IPS-20b (cell line): ENCODE data around the gene CYP4F3.

Experiments
- H3K27ac ChIP-seq: one replicate; pipeline ENCODE4 v1.5.1; 2013; ENCODE audit warnings: low read length
- H3K27me3 ChIP-seq: 2 replicates; pipeline ENCODE4 v1.6.1; 2013; ENCODE audit warnings: mild to moderate bottlenecking, low read length, inconsistent platforms; ENCODE audit not compliant: insufficient read depth
- H3K36me3 ChIP-seq: 2 replicates; pipeline ENCODE4 v1.6.1; 2013; ENCODE audit warnings: low read depth, mild to moderate bottlenecking, inconsistent platforms, low read length, moderate library complexity; ENCODE audit not compliant: insufficient read depth
- H3K4me1 ChIP-seq: 2 replicates; pipeline ENCODE4 v1.6.1; 2013; ENCODE audit warnings: mild to moderate bottlenecking, control low read depth, inconsistent platforms, low read length, moderate library complexity; ENCODE audit not compliant: insufficient read depth
- H3K4me3 ChIP-seq: 2 replicates; pipeline ENCODE4 v1.5.1; 2013; ENCODE audit warnings: mild to moderate bottlenecking, low read length, inconsistent platforms
- H3K9ac ChIP-seq: 2 replicates; pipeline ENCODE4 v1.6.1; 2013; ENCODE audit warnings: low read depth, mild to moderate bottlenecking, inconsistent platforms, low read length, moderate library complexity
- H3K9me3 ChIP-seq: 2 replicates; pipeline ENCODE4 v1.6.1; 2013; ENCODE audit warnings: mild to moderate bottlenecking, low read depth, low read length, inconsistent platforms; ENCODE audit not compliant: insufficient read depth

The CYP4F3 gene

DNA sequence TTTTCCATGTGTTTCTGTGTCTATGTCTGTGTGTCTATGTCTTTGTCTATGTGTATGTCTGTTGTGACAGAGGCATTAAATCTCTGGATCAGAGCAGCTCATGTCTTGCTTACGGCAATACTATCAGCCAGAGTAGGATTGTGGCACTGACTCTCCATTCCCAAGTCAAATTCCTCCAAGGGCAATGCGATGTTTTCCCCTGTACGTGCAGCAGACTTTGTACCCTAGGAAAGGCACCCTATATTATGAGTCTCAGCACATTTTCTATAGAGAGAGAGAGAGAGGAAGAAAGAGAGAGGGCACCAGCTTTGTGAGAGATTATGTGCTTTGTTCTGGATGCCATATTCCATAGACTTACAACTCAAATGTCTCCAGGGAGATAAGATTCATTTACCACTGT is 11.1 kb downstream of the CYP4F3 start:
- no peaks in the 10 kb centered on the region for H3K36me3 ChIP-seq
- no peak overlapping the region for H3K27ac ChIP-seq
- H3K4me1 ChIP-seq = no peaks in the 10 kb centered on the region
- H3K4me3 ChIP-seq = no peak overlapping the region
- no peaks in the 10 kb centered on the region for H3K27me3 ChIP-seq
- no peak overlapping the region for H3K9ac ChIP-seq
- H3K9me3 ChIP-seq = peaks cover 86% of the 10 kb centered on the region

DNA sequence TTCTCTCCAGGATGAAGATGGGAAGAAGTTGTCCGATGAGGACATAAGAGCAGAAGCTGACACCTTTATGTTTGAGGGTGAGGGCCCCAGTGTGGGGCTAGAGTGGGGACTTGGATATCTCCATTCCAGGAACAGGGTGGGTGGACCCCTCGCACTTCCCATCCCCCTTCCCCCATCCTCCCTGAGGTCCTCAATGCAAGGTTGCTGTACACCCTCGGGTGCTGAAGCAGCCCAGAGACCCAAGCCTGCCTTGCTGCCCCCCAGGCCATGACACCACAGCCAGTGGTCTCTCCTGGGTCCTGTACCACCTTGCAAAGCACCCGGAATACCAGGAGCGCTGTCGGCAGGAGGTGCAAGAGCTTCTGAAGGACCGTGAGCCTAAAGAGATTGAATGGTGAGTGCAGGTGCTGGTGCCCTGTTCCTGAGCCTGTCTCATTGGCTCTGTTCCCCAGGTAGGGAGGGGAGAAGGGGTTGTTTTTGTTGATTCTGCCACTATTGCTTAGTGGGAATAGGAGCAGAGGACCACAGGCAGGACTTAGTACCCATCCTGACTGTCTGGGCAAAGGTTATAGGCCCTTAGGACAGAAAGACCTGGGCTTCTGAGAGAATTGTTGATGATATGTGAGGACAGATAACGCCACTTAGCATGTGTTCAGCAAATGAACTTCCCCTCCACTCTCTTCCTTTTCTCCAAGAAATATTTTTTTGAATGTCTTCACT is 12.0 kb downstream of the CYP4F3 start:
- Histone ChIP-seq H3K36me3 (no peaks in the 10 kb centered on the region), H3K4me1 (no peaks in the 10 kb centered on the region), H3K9me3 (peaks cover 87% of the 10 kb centered on the region), H3K4me3 (no peak overlapping the region), H3K27ac (no peak overlapping the region), H3K9ac (no peak overlapping the region), H3K27me3 (no peaks in the 10 kb centered on the region)

DNA sequence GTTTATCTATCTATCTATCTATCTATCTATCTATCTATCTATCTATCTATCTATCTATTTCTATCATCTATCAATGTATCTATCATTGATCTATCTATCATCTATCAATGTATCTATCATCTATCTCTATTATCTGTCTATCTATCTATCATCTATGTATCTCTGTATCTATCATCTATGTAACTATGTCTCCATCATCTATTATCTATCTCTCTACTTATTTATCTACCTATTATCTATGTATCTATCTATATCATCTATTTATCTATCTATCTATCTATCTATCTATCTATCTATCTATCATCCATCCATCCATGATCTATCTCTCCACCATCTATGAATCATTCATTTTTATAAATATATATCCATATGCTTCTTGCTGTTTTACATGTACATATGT is 15.8 kb downstream of the CYP4F3 start:
- Histone ChIP-seq H3K36me3 (no peaks in the 10 kb centered on the region), H3K27ac (no peak overlapping the region)

DNA sequence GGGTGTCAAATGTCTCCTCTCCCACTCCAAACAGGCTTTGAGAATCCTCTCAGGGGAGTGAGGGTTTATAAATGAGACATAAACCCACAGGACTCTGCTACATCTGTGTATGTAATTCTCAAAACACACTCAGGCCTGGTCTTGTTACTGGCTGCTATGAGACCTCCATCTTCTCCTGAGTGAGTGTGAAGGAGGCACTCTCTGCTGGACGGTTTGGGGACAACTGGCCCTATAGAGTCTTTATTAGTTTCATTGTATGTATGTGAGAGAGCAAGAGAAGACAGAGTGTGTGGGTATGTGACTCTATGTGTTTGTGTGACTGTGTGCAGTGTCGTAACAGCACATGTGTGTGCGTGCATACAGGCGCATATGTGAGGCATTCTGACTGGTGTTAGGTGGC is 22.6 kb downstream of the CYP4F3 start:
- Histone ChIP-seq H3K9me3 (peaks cover 95% of the 10 kb centered on the region), H3K36me3 (no peaks in the 10 kb centered on the region), H3K9ac (no peak overlapping the region), H3K27me3 (no peaks in the 10 kb centered on the region), H3K4me3 (no peak overlapping the region), H3K27ac (no peak overlapping the region), H3K4me1 (no peaks in the 10 kb centered on the region)

More for the DNA sequence above, 15.8 kb downstream of the CYP4F3 start:
- H3K9ac ChIP-seq = no peak overlapping the region
- no peaks in the 10 kb centered on the region for H3K27me3 ChIP-seq
- H3K9me3 ChIP-seq = peaks cover 91% of the 10 kb centered on the region
- H3K4me1 ChIP-seq = no peaks in the 10 kb centered on the region
- no peak overlapping the region for H3K4me3 ChIP-seq

DNA sequence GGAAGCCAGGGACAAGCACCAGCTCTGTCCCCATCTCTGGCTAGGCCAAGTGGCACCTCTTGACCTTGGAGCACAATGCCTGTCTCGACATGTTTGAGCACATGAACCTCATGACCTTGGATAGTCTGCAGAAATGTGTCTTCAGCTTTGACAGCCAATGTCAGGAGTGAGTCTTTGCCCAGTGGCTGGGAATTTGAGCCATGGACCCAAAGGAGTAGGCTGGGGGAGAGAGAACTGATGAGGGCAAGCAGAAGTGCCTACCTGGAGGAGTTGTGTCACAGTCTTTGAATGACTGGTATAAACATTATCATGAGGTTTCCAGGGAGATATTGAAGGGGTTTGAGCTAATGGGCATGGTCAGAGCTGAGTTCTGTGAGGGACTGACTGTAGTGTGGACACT is 25.5 kb downstream of the CYP4F3 start:
- Histone ChIP-seq H3K9ac (no peak overlapping the region), H3K27ac (no peak overlapping the region), H3K36me3 (no peaks in the 10 kb centered on the region), H3K9me3 (peaks cover 96% of the 10 kb centered on the region), H3K27me3 (no peaks in the 10 kb centered on the region), H3K4me3 (no peak overlapping the region; the same call in 1 of the 2 replicates), H3K4me1 (no peaks in the 10 kb centered on the region)

DNA sequence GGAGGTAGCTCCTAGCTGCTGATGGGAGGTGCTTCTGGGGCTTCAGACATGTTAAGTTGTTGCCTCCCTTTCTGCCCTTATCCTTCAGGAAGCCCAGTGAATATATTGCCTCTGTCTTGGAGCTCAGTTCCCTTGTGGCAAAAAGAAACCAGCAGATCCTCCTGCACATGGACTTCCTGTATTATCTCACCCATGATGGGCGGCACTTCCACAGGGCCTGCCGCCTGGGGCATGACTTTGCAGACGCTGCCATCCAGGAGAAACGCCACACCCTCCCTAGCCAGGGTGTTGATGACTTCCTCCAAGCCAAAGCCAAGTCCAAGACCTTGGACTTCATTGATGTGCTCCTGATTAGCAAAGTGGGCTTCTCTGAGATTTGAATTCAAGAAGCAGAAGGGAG is 26.2 kb downstream of the CYP4F3 start:
- Histone ChIP-seq H3K4me1 (no peaks in the 10 kb centered on the region), H3K36me3 (no peaks in the 10 kb centered on the region), H3K27me3 (no peaks in the 10 kb centered on the region), H3K4me3 (no peak overlapping the region), H3K9me3 (peaks cover 98% of the 10 kb centered on the region), H3K9ac (no peak overlapping the region), H3K27ac (no peak overlapping the region)

DNA sequence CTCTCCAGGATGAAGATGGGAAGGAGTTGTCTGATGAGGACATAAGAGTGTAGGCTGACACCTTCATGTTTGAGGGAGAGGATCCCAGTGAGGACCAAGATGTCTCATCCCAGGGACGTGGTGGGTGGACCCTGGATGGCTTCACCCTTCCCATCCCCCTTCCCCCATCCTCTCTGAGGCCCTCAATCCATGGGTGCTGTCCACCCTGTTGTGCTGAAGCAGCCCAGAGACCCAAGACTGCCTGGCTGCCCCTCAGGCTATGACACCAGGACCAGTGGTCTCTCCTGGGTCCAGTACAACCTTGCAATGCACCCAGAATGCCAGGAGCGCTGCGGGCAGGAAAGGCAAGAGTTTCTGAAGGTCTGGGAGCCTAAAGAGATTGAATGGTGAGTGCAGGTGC is 28.7 kb downstream of the CYP4F3 start:
- Histone ChIP-seq H3K4me3 (no peak overlapping the region), H3K27me3 (no peaks in the 10 kb centered on the region), H3K9me3 (peaks cover 94% of the 10 kb centered on the region), H3K4me1 (no peaks in the 10 kb centered on the region), H3K9ac (no peak overlapping the region), H3K36me3 (no peaks in the 10 kb centered on the region), H3K27ac (no peak overlapping the region)

DNA sequence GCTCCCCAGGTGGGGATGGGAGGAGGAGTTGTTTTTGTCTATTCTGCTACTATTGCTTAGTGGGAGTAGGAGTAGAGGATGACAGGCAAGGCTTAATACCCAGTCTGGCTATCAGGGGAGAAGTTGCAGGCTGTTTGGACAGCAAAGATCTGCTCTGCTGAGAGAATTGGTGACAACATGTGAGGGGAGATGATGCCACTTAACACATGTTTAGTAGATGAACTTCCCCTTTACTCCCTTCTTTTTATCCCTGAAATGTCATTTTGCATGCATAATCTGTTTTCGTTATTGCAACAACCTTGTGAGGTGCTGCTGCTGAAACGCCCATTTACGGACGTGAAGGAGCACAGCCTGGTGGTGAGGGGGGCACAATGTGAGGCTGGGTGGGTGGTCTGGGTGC is 29.2 kb downstream of the CYP4F3 start:
- Histone ChIP-seq H3K4me3 (no peak overlapping the region), H3K27ac (no peak overlapping the region), H3K9ac (no peak overlapping the region), H3K36me3 (no peaks in the 10 kb centered on the region), H3K27me3 (no peaks in the 10 kb centered on the region), H3K9me3 (peaks cover 94% of the 10 kb centered on the region), H3K4me1 (no peaks in the 10 kb centered on the region)

DNA sequence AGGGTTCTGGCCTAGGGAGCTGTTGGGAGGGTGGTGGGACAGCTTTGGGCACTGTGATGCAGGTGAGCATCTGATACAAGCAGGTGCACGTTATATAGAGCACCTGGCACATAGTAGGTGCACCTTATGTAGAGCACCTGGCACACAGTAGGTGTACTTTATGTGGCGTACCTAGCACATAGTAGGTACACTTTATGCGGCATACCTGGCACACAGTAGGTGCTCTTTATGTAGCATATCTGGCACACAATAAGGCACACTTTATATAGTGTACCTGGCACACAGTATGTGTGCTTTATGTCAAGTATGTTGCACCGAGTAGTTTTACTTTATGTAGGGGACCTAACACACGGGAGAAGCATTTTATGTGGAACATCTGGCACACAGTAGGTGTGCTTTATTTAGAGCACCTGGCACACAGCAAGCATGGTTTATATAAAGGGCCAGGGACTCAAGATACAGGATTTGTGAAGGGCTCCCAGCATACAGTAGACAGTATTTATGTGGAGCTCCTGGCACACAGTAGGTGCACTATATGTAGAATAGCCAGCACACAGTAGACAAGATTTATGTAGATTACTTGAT is 30.6 kb downstream of the CYP4F3 start:
- Histone ChIP-seq H3K27me3 (no peaks in the 10 kb centered on the region), H3K4me1 (no peaks in the 10 kb centered on the region), H3K9me3 (peaks cover 90% of the 10 kb centered on the region), H3K9ac (no peak overlapping the region), H3K27ac (no peak overlapping the region), H3K36me3 (no peaks in the 10 kb centered on the region), H3K4me3 (no peak overlapping the region)

DNA sequence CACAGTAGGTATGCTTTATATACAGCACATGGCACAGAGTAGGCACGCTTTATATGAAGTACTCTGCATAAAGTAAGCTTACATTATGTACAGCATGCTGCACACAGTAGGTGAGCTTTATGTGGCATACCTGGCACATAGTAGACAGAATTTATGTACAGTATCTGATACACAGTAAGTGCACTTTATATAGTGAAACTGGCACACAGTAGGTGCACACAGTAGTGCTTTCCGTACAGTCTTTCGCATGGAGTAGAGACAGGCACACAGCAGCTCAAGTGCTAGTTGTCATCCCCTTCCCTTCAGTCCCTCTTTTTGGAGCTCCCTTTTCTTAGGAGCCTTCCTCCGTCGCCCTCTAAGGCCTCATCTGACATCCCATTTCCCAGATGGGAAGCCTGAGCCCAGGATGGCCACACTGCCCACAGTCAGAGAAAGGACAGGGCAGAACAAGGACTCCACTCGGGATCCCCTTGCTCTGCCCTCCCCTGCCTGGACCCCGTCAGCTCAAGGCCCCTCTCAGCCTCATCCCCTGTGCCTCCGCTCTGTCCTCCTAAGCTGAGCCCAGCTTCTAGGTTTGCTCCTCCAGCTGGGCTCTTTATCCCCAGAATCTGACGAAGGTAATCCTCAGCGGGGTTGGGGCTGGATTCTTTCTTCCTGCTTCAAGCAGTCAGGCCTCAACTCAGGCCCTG is 31.3 kb downstream of the CYP4F3 start:
- Histone ChIP-seq H3K27ac (no peak overlapping the region), H3K36me3 (no peaks in the 10 kb centered on the region), H3K9me3 (peaks cover 83% of the 10 kb centered on the region), H3K4me1 (no peaks in the 10 kb centered on the region), H3K9ac (no peak overlapping the region), H3K27me3 (no peaks in the 10 kb centered on the region), H3K4me3 (no peak overlapping the region)

DNA sequence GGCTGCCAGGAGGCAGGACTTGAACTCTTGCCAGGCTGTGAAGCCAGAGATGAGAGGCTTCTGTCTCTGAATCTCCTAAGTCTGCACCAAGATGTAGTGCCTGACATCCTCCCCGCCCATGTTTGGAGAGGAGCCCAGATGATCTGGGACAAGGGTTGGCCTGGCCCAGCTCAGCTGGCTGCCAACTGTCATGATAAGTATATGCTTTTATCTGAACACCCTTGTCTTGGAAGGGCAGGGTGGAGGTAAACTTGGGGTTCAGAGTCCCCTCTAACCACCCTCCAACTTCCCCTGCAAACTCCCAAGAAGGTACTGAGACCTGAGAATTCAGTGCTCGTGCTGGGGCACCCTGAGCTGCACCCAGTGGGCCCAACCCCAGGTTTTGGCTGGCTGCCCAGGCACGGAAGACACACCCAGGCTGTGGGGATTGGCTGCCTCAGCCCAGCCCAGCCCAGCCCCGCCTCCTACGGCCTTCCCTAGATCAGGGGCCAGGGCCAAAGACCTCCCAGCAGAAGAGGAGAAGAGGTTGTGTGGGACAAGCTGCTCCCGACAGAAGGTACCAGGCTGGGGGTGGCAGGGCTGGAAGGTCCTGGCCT is 32.0 kb downstream of the CYP4F3 start, which contains the start of gene CYP4F12:
Gene CYP4F12, plus strand, starts transcription at position 508 of the 596 bp plus-strand sequence. CDS start 443 bp downstream, outside the sequence.
- Histone ChIP-seq H3K4me3 (no peak within 1 kb of the TSS), H3K9ac (no peak within 1 kb of the TSS), H3K27me3 (no peaks in the 10 kb centered on the region), H3K36me3 (no peaks in the 10 kb centered on the region), H3K4me1 (no peaks in the 10 kb centered on the region), H3K27ac (no peak within 1 kb of the TSS), H3K9me3 (peaks cover 77% of the 10 kb centered on the region)
